WTC11 (cell line): ENCODE results near the gene GABRP. TPM values are rescaled to one million over a fixed set of nuclear protein-coding genes. Genes with fewer than 3 reads are reported as not detected.

Experiments
- CDX4 ChIP-seq: fragments of 250-450 bp; sonication (Bioruptor Pico); IDR thresholded peaks from 2 replicates; pipeline ENCODE4 v1.9.0; 2021; ENCODE audit warnings: moderate library complexity, mild to moderate bottlenecking, inconsistent platforms, borderline replicate concordance
- CREB1 ChIP-seq: sonication (generic); formaldehyde crosslinking; IDR thresholded peaks from 2 replicates; pipeline ENCODE4 v1.8.0; 2023; ENCODE audit warnings: mild to moderate bottlenecking, missing genetic modification reagents
- E2F1 ChIP-seq: sonication (generic); formaldehyde crosslinking; IDR thresholded peaks from 2 replicates; pipeline ENCODE4 v1.8.0; 2022; ENCODE audit warnings: mild to moderate bottlenecking, missing genetic modification reagents
- E2F5 ChIP-seq: sonication (generic); formaldehyde crosslinking; IDR thresholded peaks from 2 replicates; pipeline ENCODE4 v1.8.1; 2022; ENCODE audit warnings: mild to moderate bottlenecking, moderate library complexity, missing genetic modification reagents
- ELF4 ChIP-seq: sonication (generic); formaldehyde crosslinking; IDR thresholded peaks from 2 replicates; pipeline ENCODE4 v1.8.1; 2022; ENCODE audit warnings: low read depth, mild to moderate bottlenecking, moderate library complexity, missing genetic modification reagents
- EMX1 ChIP-seq: fragments of 250-450 bp; sonication (Bioruptor Pico); IDR thresholded peaks from 2 replicates; pipeline ENCODE4 v1.8.0; 2021; ENCODE audit warnings: mild to moderate bottlenecking
- FOXJ3 ChIP-seq: sonication (generic); formaldehyde crosslinking; IDR thresholded peaks from 2 replicates; pipeline ENCODE4 v1.9.0; 2021; ENCODE audit warnings: missing genetic modification reagents, mild to moderate bottlenecking, borderline replicate concordance
- FOXK1 ChIP-seq: sonication (generic); formaldehyde crosslinking; IDR thresholded peaks from 2 replicates; pipeline ENCODE4 v1.8.0; 2022; ENCODE audit warnings: mild to moderate bottlenecking, moderate library complexity, missing genetic modification reagents
- HMGA2 ChIP-seq: fragments of 250-450 bp; sonication (Bioruptor Pico); IDR thresholded peaks from 2 replicates; pipeline ENCODE4 v1.4.0; 2021; ENCODE audit warnings: mild to moderate bottlenecking, moderate library complexity
- JUN ChIP-seq: sonication (generic); formaldehyde crosslinking; IDR thresholded peaks from 2 replicates; pipeline ENCODE4 v1.8.0; 2023; ENCODE audit warnings: mild to moderate bottlenecking, missing genetic modification reagents
- KAT7 ChIP-seq: sonication (generic); formaldehyde crosslinking; IDR thresholded peaks from 2 replicates; pipeline ENCODE4 v1.8.1; 2023; ENCODE audit warnings: missing genetic modification reagents, mild to moderate bottlenecking, borderline replicate concordance
- MAX ChIP-seq: sonication (generic); formaldehyde crosslinking; IDR thresholded peaks from 2 replicates; pipeline ENCODE4 v1.8.0; 2022; ENCODE audit warnings: mild to moderate bottlenecking, missing genetic modification reagents
- MYBL2 ChIP-seq: sonication (generic); formaldehyde crosslinking; IDR thresholded peaks from 2 replicates; pipeline ENCODE4 v1.8.1; 2023; ENCODE audit warnings: mild to moderate bottlenecking, moderate library complexity, missing genetic modification reagents
- NFATC4 ChIP-seq: fragments of 250-450 bp; sonication (Bioruptor Pico); IDR thresholded peaks from 2 replicates; pipeline ENCODE4 v1.9.0; 2021; ENCODE audit warnings: mild to moderate bottlenecking
- NFE2L1 ChIP-seq: sonication (generic); formaldehyde crosslinking; IDR thresholded peaks from 2 replicates; pipeline ENCODE4 v1.8.1; 2023; ENCODE audit warnings: missing genetic modification reagents
- NR1H2 ChIP-seq: sonication (generic); formaldehyde crosslinking; IDR thresholded peaks from 2 replicates; pipeline ENCODE4 v1.9.0; 2021; ENCODE audit warnings: mild to moderate bottlenecking, moderate library complexity, missing genetic modification reagents
- NR3C1 ChIP-seq: sonication (generic); formaldehyde crosslinking; conservative IDR thresholded peaks from 2 replicates; pipeline ENCODE4 v1.8.1; 2023; ENCODE audit warnings: low read depth, mild to moderate bottlenecking, missing genetic modification reagents
- RELA ChIP-seq: sonication (generic); formaldehyde crosslinking; IDR thresholded peaks from 2 replicates; pipeline ENCODE4 v1.8.1; 2022; ENCODE audit warnings: missing genetic modification reagents, mild to moderate bottlenecking, borderline replicate concordance
- RORB ChIP-seq: fragments of 250-450 bp; sonication (Bioruptor Pico); IDR thresholded peaks from 2 replicates; pipeline ENCODE4 v1.9.0; 2021; ENCODE audit warnings: mild to moderate bottlenecking
- SMAD3 ChIP-seq: sonication (generic); formaldehyde crosslinking; IDR thresholded peaks from 2 replicates; pipeline ENCODE4 v1.8.0; 2022; ENCODE audit warnings: missing genetic modification reagents, mild to moderate bottlenecking, borderline replicate concordance
- SMAD4 ChIP-seq: sonication (generic); formaldehyde crosslinking; IDR thresholded peaks from 2 replicates; pipeline ENCODE4 v1.8.0; 2022; ENCODE audit warnings: mild to moderate bottlenecking, missing genetic modification reagents
- SOX15 ChIP-seq: fragments of 250-450 bp; sonication (Bioruptor Pico); IDR thresholded peaks from 2 replicates; pipeline ENCODE4 v1.9.0; 2021; ENCODE audit warnings: mild to moderate bottlenecking
- ZNF121 ChIP-seq: sonication (generic); formaldehyde crosslinking; IDR thresholded peaks from 2 replicates; pipeline ENCODE4 v1.8.0; 2023; ENCODE audit warnings: missing genetic modification reagents
- ZNF219 ChIP-seq: sonication (generic); formaldehyde crosslinking; IDR thresholded peaks from 2 replicates; pipeline ENCODE4 v1.8.0; 2023; ENCODE audit warnings: missing genetic modification reagents, mild to moderate bottlenecking, borderline replicate concordance
- ZNF232 ChIP-seq: sonication (generic); formaldehyde crosslinking; IDR thresholded peaks from 2 replicates; pipeline ENCODE4 v1.8.0; 2022; ENCODE audit warnings: mild to moderate bottlenecking, missing genetic modification reagents
- ZNF263 ChIP-seq: sonication (generic); formaldehyde crosslinking; IDR thresholded peaks from 2 replicates; pipeline ENCODE4 v1.8.1; 2022; ENCODE audit warnings: low read depth, mild to moderate bottlenecking, moderate library complexity, missing genetic modification reagents
- ZNF512 ChIP-seq: sonication (generic); formaldehyde crosslinking; IDR thresholded peaks from 2 replicates; pipeline ENCODE4 v1.8.1; 2022; ENCODE audit warnings: missing genetic modification reagents, borderline replicate concordance
- ZNF532 ChIP-seq: fragments of 250-450 bp; sonication (Bioruptor Pico); IDR thresholded peaks from 2 replicates; pipeline ENCODE4 v1.9.0; 2021; ENCODE audit warnings: mild to moderate bottlenecking, borderline replicate concordance
- ZSCAN18 ChIP-seq: fragments of 250-450 bp; sonication (Bioruptor Pico); IDR thresholded peaks from 2 replicates; pipeline ENCODE4 v2.1.2; 2022; ENCODE audit warnings: mild to moderate bottlenecking, moderate library complexity
- total RNA-seq: library from RNA; stranded (reverse); gene quantifications from 3 replicates; pipeline ENCODE4 v1.2.3, GENCODE V29; 2021

Gene GABRP
- total RNA-seq, 1 experiment from 2014 or later, result 4.8 TPM

- TF ChIP-seq ZNF532 (CRISPR knock-in tag) (no peak), ELF4 (no peak), ZNF232 (CRISPR knock-in tag) (no peak), CREB1 (CRISPR knock-in tag) (no peak), HMGA2 (CRISPR knock-in tag) (no peak), SMAD3 (CRISPR knock-in tag) (no peak), ZSCAN18 (no peak), NR3C1 (CRISPR knock-in tag) (no peak), RORB (CRISPR knock-in tag) (no peak), ZNF121 (CRISPR knock-in tag) (0 out of 2 replicates have a peak, but pooled peaks have one; percentile 12), RELA (no peak), ZNF219 (CRISPR knock-in tag) (peak; percentile 89; the same call in 1 of the 2 replicates), NFE2L1 (peak; percentile 52), E2F1 (no peak), CDX4 (CRISPR knock-in tag) (no peak), JUN (CRISPR knock-in tag) (peak; percentile 73), MYBL2 (CRISPR knock-in tag) (peak; percentile 35; the same call in 1 of the 2 replicates), KAT7 (CRISPR knock-in tag) (peak; percentile 73; the same call in 1 of the 2 replicates), ZNF263 (CRISPR knock-in tag) (peak; percentile 52; the same call in 1 of the 2 replicates), ZNF512 (CRISPR knock-in tag) (no peak), SOX15 (no peak), FOXJ3 (CRISPR knock-in tag) (no peak), SMAD4 (CRISPR knock-in tag) (no peak), MAX (CRISPR knock-in tag) (peak; percentile 78), NR1H2 (CRISPR knock-in tag) (0 out of 2 replicates have a peak, but pooled peaks have one; percentile 66), EMX1 (CRISPR knock-in tag) (no peak), NFATC4 (CRISPR knock-in tag) (no peak), E2F5 (peak; percentile 7; the same call in 1 of the 2 replicates), FOXK1 (no peak)
Measured at GRCh38 chr5:170861917-170862766, 78.6 kb downstream of the GABRP start, which contains the start of gene RANBP17 (continued).
